Astrocyte (in vitro differentiated cells and primary cell): ENCODE data around the gene MCAT. TPM values are rescaled to one million over a fixed set of nuclear protein-coding genes. Genes with fewer than 3 reads are reported as not detected.

Source experiments
- DNase-seq: peaks from one replicate; pipeline ENCODE4 v3.0.0-alpha.2; 2010; ENCODE audit warnings: low read depth
- FAIRE-seq: peaks from 2 replicates; lab custom pipeline; 2011; peaks lifted over from hg19 to GRCh38; lab: Jason Lieb, UNC
- H2AFZ ChIP-seq: 2 replicates; pipeline ENCODE4 v1.6.0; 2012; ENCODE audit warnings: low read depth, low read length, inconsistent platforms
- H3K27ac ChIP-seq: 2 replicates; pipeline ENCODE4 v1.5.1; 2011; ENCODE audit warnings: low read depth, low read length, inconsistent platforms
- H3K27me3 ChIP-seq: 2 replicates; pipeline ENCODE4 v1.6.0; 2011; ENCODE audit warnings: low read length, inconsistent platforms; ENCODE audit not compliant: insufficient read depth
- H3K36me3 ChIP-seq: 2 replicates; pipeline ENCODE4 v1.5.1; 2011; ENCODE audit warnings: low read length, inconsistent platforms; ENCODE audit not compliant: insufficient read depth
- H3K4me1 ChIP-seq: 2 replicates; pipeline ENCODE4 v1.5.1; 2011; ENCODE audit warnings: low read length, inconsistent platforms; ENCODE audit not compliant: insufficient read depth
- H3K4me2 ChIP-seq: 2 replicates; pipeline ENCODE4 v1.6.0; 2012; ENCODE audit warnings: low read length, inconsistent platforms
- H3K4me3 ChIP-seq: 2 replicates; pipeline ENCODE4 v1.5.1; 2011; ENCODE audit warnings: low read depth, mild to moderate bottlenecking, low read length, inconsistent platforms; ENCODE audit not compliant: insufficient read depth
- H3K79me2 ChIP-seq: 2 replicates; pipeline ENCODE4 v1.6.0; 2012; ENCODE audit warnings: mild to moderate bottlenecking, low read length, inconsistent platforms; ENCODE audit not compliant: insufficient read depth
- H3K9ac ChIP-seq: 2 replicates; pipeline ENCODE4 v1.6.0; 2012; ENCODE audit warnings: mild to moderate bottlenecking, low read length, inconsistent platforms
- H3K9me3 ChIP-seq: 2 replicates; pipeline ENCODE4 v1.5.1; 2012; ENCODE audit warnings: low read depth, mild to moderate bottlenecking, low read length, inconsistent platforms; ENCODE audit not compliant: insufficient read depth
- H4K20me1 ChIP-seq: 2 replicates; pipeline ENCODE4 v1.6.0; 2012; ENCODE audit warnings: low read length, inconsistent platforms; ENCODE audit not compliant: insufficient read depth
- H3K27ac Mint-ChIP-seq: one replicate; pipeline ENCODE4 v1.8.0; 2021; ENCODE audit warnings: mild to moderate bottlenecking, mixed read lengths; ENCODE audit not compliant: unreplicated experiment
- H3K27me3 Mint-ChIP-seq: one replicate; pipeline ENCODE4 v1.8.0; 2021; ENCODE audit warnings: low read depth, mixed read lengths; ENCODE audit not compliant: unreplicated experiment
- H3K36me3 Mint-ChIP-seq: one replicate; pipeline ENCODE4 v1.8.0; 2021; ENCODE audit warnings: low read depth, mixed read lengths; ENCODE audit not compliant: unreplicated experiment
- H3K4me1 Mint-ChIP-seq: one replicate; pipeline ENCODE4 v1.8.0; 2021; ENCODE audit warnings: low read depth, mixed read lengths; ENCODE audit not compliant: unreplicated experiment
- H3K4me3 Mint-ChIP-seq: one replicate; pipeline ENCODE4 v1.8.0; 2021; ENCODE audit warnings: mild to moderate bottlenecking, moderate library complexity, mixed read lengths; ENCODE audit not compliant: unreplicated experiment
- H3K9me3 Mint-ChIP-seq: one replicate; pipeline ENCODE4 v1.8.0; 2021; ENCODE audit warnings: mild to moderate bottlenecking, mixed read lengths; ENCODE audit not compliant: unreplicated experiment
- EZH2 ChIP-seq: IDR thresholded peaks from 2 replicates; pipeline ENCODE4 v1.6.1; 2012; ENCODE audit warnings: mild to moderate bottlenecking, low read length, inconsistent platforms; ENCODE audit not compliant: insufficient read depth
- total RNA-seq: library from RNA; stranded (reverse); gene quantifications from 2 replicates; pipeline ENCODE4 v1.2.1, GENCODE V29; 2021
- TF ChIP-seq, protein P1 (sequence below): IDR thresholded peaks from 2 replicates; pipeline ENCODE4 v1.5.1; 2011; ENCODE audit warnings: low read depth, mild to moderate bottlenecking, inconsistent platforms, low read length, moderate library complexity; ENCODE audit not compliant: insufficient read depth

The MCAT gene
- total RNA-seq, 1 donor from 2014 or later, result 15.1 TPM

GRCh38 chr22:43127166-43127908, 15.9 kb downstream of the MCAT start:
- H3K4me3 ChIP-seq, result no peak overlapping the region
- no peak for FAIRE-seq
- no peaks in the 10 kb centered on the region for H3K79me2 ChIP-seq
- H3K27me3 ChIP-seq, result no peaks in the 10 kb centered on the region
- H3K4me3 Mint-ChIP-seq, result no peak overlapping the region
- H3K4me1 ChIP-seq, result peaks cover 18% of the 10 kb centered on the region
- H3K4me2 ChIP-seq, result peak overlapping the region; percentile 71
- H3K9ac ChIP-seq, result no peak overlapping the region
- no peaks in the 10 kb centered on the region for H3K9me3 ChIP-seq
- no peaks in the 10 kb centered on the region for H4K20me1 ChIP-seq
- no peak overlapping the region for H2AFZ ChIP-seq
- no peak for DNase-seq
- H3K9me3 Mint-ChIP-seq, result no peaks in the 10 kb centered on the region
- peaks cover 3% of the 10 kb centered on the region for H3K36me3 ChIP-seq
- TF ChIP-seq EZH2, result no peak
- TF ChIP-seq, protein P1, sequence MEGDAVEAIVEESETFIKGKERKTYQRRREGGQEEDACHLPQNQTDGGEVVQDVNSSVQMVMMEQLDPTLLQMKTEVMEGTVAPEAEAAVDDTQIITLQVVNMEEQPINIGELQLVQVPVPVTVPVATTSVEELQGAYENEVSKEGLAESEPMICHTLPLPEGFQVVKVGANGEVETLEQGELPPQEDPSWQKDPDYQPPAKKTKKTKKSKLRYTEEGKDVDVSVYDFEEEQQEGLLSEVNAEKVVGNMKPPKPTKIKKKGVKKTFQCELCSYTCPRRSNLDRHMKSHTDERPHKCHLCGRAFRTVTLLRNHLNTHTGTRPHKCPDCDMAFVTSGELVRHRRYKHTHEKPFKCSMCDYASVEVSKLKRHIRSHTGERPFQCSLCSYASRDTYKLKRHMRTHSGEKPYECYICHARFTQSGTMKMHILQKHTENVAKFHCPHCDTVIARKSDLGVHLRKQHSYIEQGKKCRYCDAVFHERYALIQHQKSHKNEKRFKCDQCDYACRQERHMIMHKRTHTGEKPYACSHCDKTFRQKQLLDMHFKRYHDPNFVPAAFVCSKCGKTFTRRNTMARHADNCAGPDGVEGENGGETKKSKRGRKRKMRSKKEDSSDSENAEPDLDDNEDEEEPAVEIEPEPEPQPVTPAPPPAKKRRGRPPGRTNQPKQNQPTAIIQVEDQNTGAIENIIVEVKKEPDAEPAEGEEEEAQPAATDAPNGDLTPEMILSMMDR, result no peak
- peaks cover 6% of the 10 kb centered on the region for H3K4me1 Mint-ChIP-seq
- peak overlapping the region; percentile 35 for H3K27ac ChIP-seq
- H3K27ac Mint-ChIP-seq, result peak overlapping the region; percentile 47
- H3K27me3 Mint-ChIP-seq, result peaks cover 2% of the 10 kb centered on the region
- no peaks in the 10 kb centered on the region for H3K36me3 Mint-ChIP-seq

DNA sequence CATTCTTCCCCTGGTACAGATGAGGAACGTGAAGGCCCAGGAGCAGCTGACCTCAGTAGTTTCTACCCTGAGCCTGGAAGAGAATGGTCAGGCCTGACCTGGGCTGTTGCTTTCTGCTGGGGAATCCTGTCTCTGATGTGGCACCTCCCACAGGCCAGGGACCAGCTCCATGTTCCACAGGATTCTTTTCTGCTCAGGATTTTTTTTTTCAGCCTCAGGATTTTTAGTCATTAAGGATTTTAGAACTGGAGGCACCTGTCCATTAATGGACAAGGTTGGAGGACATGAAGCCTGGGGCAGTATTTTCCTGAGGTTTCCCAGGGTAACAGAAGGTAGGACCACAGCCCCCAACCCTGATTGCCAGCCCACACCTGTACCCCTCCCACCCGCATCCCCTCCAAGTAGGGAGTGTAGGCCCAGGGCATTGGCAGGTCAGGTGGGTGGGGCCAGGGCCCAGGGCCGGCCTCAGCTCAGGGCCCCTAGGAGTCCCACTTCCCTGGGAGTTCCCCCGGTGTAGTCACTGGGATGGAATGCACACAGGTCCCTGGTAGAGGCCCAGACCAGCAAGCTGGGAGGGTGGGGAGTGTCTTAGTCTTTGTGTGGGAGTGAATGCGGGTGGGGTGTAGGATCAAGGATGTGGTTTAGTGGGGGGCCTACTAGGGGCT, 16.6 kb downstream of the MCAT start:
- Mint-ChIP-seq H3K27ac (peak overlapping the region; percentile 47), H3K4me3 (no peak overlapping the region), H3K27me3 (peaks cover 7% of the 10 kb centered on the region), H3K36me3 (no peaks in the 10 kb centered on the region), H3K4me1 (peaks cover 6% of the 10 kb centered on the region), H3K9me3 (no peaks in the 10 kb centered on the region)
- DNase-seq (peak; percentile 80), FAIRE-seq (no peak)
- Histone ChIP-seq H3K4me2 (peak overlapping the region; percentile 71), H3K4me1 (peaks cover 18% of the 10 kb centered on the region), H4K20me1 (no peaks in the 10 kb centered on the region), H3K4me3 (no peak overlapping the region), H3K9ac (no peak overlapping the region), H3K27ac (peak overlapping the region; percentile 35), H2AFZ (no peak overlapping the region), H3K9me3 (no peaks in the 10 kb centered on the region), H3K36me3 (peaks cover 2% of the 10 kb centered on the region), H3K79me2 (no peaks in the 10 kb centered on the region), H3K27me3 (no peaks in the 10 kb centered on the region)
- TF ChIP-seq EZH2, result no peak
- TF ChIP-seq, protein P1, result no peak
